SU-DHL-6 (cell line): ENCODE results near the gene LMX1A.

Source experiments
- H2AFZ ChIP-seq: fragments of 200-600 bp; sonication (generic); 2 replicates; pipeline ENCODE4 v1.6.1; 2014; ENCODE audit warnings: low read depth, mild to moderate bottlenecking, moderate library complexity, mixed read lengths, antibody characterized with exemption, low read length; ENCODE audit not compliant: severe bottlenecking
- H3F3A ChIP-seq: fragments of 200-600 bp; shearing (Covaris generic); 2 replicates; pipeline ENCODE4 v1.6.0; 2016; ENCODE audit warnings: antibody characterized with exemption, mild to moderate bottlenecking; ENCODE audit not compliant: insufficient read depth
- H3K27ac ChIP-seq: fragments of 200-600 bp; sonication (generic); 2 replicates; pipeline ENCODE4 v1.5.1; 2016; ENCODE audit warnings: low read depth, mild to moderate bottlenecking, low read length, moderate library complexity, mixed read lengths
- H3K27me3 ChIP-seq: fragments of 200-600 bp; sonication (generic), shearing (Covaris generic); 2 replicates; pipeline ENCODE4 v1.6.0; 2014; ENCODE audit warnings: mild to moderate bottlenecking, low read length
- H3K36me3 ChIP-seq: fragments of 200-600 bp; sonication (generic); 2 replicates; pipeline ENCODE4 v1.6.1; 2014; ENCODE audit warnings: mild to moderate bottlenecking, low read length, mixed read lengths
- H3K4me2 ChIP-seq: fragments of 300-600, 200-600 bp; shearing (Covaris generic), sonication (generic); 2 replicates; pipeline ENCODE4 v1.6.0; 2014; ENCODE audit warnings: low read length, low read depth, mild to moderate bottlenecking; ENCODE audit not compliant: poor library complexity, severe bottlenecking
- H3K4me3 ChIP-seq: fragments of 200-600 bp; sonication (generic); 2 replicates; pipeline ENCODE4 v1.5.1; 2014; ENCODE audit warnings: antibody characterized with exemption, low read length, mild to moderate bottlenecking, mixed read lengths; ENCODE audit not compliant: insufficient read depth, poor library complexity, severe bottlenecking
- H3K79me2 ChIP-seq: fragments of 200-600 bp; sonication (generic); 2 replicates; pipeline ENCODE4 v1.6.1; 2014; ENCODE audit warnings: mild to moderate bottlenecking, low read length, moderate library complexity; ENCODE audit not compliant: insufficient read depth
- H3K9ac ChIP-seq: fragments of 200-600 bp; sonication (generic); 2 replicates; pipeline ENCODE4 v1.7.0; 2014; ENCODE audit warnings: mild to moderate bottlenecking, low read length
- H3K9me2 ChIP-seq: fragments of 200-600 bp; sonication (generic); replicated peaks from 2 replicates; pipeline ENCODE4 v1.6.1; 2014; ENCODE audit warnings: low read length; ENCODE audit not compliant: insufficient read depth
- H3K9me3 ChIP-seq: fragments of 200-600 bp; sonication (generic); 2 replicates; pipeline ENCODE4 v1.6.1; 2014; ENCODE audit warnings: low read length, mixed read lengths; ENCODE audit not compliant: insufficient read depth
- H4K20me1 ChIP-seq: fragments of 200-600 bp; sonication (generic); 2 replicates; pipeline ENCODE4 v1.6.1; 2014; ENCODE audit warnings: low read depth, mild to moderate bottlenecking, antibody characterized with exemption, low read length, moderate library complexity, mixed read lengths
- EZH2phosphoT487 ChIP-seq: fragments of 200-600 bp; sonication (generic), shearing (Covaris generic); conservative IDR thresholded peaks from 2 replicates; pipeline ENCODE4 v1.6.1; 2018; ENCODE audit warnings: mild to moderate bottlenecking, antibody characterized with exemption, low read length, moderate library complexity, mixed read lengths
- TF ChIP-seq, protein P1 (sequence below): fragments of 200-600 bp; sonication (generic); IDR thresholded peaks from one replicate; pipeline ENCODE4 v1.5.1; 2017; ENCODE audit warnings: antibody characterized with exemption, mild to moderate bottlenecking, low read length, moderate library complexity; ENCODE audit not compliant: insufficient read depth, poor library complexity, severe bottlenecking

LMX1A gene

DNA sequence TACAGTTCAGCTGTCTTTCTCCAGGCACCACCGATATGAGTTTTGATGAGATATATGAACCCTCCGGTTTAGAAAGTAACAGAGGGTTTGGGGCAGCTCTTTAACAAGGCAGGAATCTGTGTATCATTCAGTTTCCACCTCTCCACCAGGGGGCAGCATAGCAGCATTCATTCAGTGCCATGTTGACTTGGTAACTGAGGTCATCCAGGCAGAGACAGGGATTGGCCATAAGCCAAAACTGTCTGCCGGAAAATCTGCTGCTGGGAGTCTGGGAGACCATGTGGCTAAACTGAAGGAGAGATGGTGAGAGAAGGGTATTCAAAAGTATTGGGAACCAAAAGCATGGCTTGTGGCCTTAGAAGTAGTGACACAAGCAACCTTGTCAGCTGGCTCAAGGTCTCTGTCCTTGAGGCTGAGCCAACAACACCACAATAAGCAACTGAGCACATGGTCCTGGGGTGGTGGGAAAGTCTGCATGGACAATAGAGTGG, 98.5 kb downstream of the LMX1A start:
- no peaks in the 10 kb centered on the region for H3K27me3 ChIP-seq
- H3K27ac ChIP-seq = no peak overlapping the region
- H3K9me2 ChIP-seq = no peaks in the 10 kb centered on the region
- H3K36me3 ChIP-seq = no peaks in the 10 kb centered on the region
- H3K9ac ChIP-seq = no peak overlapping the region
- no peak overlapping the region for H3K4me3 ChIP-seq
- H3K79me2 ChIP-seq = no peaks in the 10 kb centered on the region
- TF ChIP-seq, protein P1, sequence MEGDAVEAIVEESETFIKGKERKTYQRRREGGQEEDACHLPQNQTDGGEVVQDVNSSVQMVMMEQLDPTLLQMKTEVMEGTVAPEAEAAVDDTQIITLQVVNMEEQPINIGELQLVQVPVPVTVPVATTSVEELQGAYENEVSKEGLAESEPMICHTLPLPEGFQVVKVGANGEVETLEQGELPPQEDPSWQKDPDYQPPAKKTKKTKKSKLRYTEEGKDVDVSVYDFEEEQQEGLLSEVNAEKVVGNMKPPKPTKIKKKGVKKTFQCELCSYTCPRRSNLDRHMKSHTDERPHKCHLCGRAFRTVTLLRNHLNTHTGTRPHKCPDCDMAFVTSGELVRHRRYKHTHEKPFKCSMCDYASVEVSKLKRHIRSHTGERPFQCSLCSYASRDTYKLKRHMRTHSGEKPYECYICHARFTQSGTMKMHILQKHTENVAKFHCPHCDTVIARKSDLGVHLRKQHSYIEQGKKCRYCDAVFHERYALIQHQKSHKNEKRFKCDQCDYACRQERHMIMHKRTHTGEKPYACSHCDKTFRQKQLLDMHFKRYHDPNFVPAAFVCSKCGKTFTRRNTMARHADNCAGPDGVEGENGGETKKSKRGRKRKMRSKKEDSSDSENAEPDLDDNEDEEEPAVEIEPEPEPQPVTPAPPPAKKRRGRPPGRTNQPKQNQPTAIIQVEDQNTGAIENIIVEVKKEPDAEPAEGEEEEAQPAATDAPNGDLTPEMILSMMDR = peak; percentile 74
- TF ChIP-seq EZH2phosphoT487 = no peak
- H3F3A ChIP-seq = no peaks in the 10 kb centered on the region
- no peaks in the 10 kb centered on the region for H3K9me3 ChIP-seq
- no peak overlapping the region for H3K4me2 ChIP-seq
- no peak overlapping the region for H2AFZ ChIP-seq
- H4K20me1 ChIP-seq = no peaks in the 10 kb centered on the region

DNA sequence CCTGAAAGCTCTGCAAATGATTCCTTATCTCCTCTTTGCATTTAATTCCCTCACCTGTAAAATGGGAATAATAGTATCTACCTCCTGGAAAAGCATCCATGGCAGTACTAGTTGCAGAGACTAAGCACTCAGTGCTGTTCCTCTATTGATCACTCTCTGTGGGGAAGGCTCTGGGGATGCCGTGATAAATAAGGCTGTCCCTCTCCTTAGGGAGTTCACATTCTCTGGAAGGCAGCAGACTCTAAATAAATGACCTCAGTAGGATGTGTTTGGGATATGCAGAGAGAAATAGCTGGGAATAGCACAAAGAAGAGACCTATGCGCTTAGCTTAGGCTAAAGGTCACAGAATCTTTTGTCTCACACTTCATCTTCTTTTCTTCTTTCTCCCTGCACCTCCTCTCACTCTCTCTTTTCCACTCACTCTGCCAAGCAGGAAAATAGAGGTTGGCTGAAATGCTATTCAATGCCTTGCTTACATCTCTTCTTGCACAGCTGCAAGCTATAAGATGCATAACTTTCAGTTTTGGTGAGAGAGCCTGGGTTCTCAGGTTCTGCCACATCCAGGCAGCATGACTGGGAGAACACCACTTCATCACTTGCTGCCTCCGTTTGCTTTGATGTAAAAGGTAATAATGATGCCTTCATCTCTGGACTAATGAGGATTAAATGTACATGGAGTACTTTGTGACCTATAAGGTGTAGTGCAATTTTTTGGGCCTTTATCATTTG, 101.5 kb downstream of the LMX1A start:
- no peaks in the 10 kb centered on the region for H4K20me1 ChIP-seq
- no peak overlapping the region for H2AFZ ChIP-seq
- H3K79me2 ChIP-seq = no peaks in the 10 kb centered on the region
- H3K9me2 ChIP-seq = no peaks in the 10 kb centered on the region
- no peak overlapping the region for H3K9ac ChIP-seq
- no peaks in the 10 kb centered on the region for H3K27me3 ChIP-seq
- no peak overlapping the region for H3K27ac ChIP-seq
- H3K36me3 ChIP-seq = no peaks in the 10 kb centered on the region
- TF ChIP-seq, protein P1 = no peak
- TF ChIP-seq EZH2phosphoT487 = no peak
- no peak overlapping the region for H3K4me2 ChIP-seq
- no peaks in the 10 kb centered on the region for H3K9me3 ChIP-seq
- no peak overlapping the region for H3K4me3 ChIP-seq
- no peaks in the 10 kb centered on the region for H3F3A ChIP-seq

DNA sequence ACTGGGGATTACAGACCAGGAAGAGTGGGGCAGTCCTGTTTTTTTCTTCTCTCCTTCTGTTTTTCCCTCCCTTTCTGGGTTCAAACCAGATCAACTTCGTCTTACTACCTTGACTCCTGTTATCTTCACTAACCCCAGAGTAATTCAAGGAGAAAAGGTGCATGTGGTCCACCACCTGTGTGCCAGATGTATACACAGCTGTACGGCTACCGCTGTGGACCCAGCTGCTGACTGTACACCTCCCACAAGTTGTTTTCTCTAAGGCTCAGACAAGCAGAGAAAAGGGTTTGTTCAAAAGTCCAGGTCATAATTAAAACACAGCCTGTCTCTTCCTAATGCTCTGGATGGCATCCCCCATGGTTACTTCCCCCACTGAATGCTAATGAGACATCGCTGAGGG, 102.1 kb downstream of the LMX1A start:
- no peaks in the 10 kb centered on the region for H3F3A ChIP-seq

More for the DNA sequence above, 102.1 kb downstream of the LMX1A start:
- Histone ChIP-seq H3K79me2 (no peaks in the 10 kb centered on the region), H3K36me3 (no peaks in the 10 kb centered on the region), H3K27ac (no peak overlapping the region), H3K9me3 (no peaks in the 10 kb centered on the region), H4K20me1 (no peaks in the 10 kb centered on the region), H3K9me2 (no peaks in the 10 kb centered on the region), H3K4me3 (no peak overlapping the region), H2AFZ (no peak overlapping the region), H3K4me2 (no peak overlapping the region), H3K27me3 (no peaks in the 10 kb centered on the region), H3K9ac (no peak overlapping the region)
- TF ChIP-seq EZH2phosphoT487 = no peak
- TF ChIP-seq, protein P1 = no peak
